ENCODE data around the gene CAMK1G.

DNA sequence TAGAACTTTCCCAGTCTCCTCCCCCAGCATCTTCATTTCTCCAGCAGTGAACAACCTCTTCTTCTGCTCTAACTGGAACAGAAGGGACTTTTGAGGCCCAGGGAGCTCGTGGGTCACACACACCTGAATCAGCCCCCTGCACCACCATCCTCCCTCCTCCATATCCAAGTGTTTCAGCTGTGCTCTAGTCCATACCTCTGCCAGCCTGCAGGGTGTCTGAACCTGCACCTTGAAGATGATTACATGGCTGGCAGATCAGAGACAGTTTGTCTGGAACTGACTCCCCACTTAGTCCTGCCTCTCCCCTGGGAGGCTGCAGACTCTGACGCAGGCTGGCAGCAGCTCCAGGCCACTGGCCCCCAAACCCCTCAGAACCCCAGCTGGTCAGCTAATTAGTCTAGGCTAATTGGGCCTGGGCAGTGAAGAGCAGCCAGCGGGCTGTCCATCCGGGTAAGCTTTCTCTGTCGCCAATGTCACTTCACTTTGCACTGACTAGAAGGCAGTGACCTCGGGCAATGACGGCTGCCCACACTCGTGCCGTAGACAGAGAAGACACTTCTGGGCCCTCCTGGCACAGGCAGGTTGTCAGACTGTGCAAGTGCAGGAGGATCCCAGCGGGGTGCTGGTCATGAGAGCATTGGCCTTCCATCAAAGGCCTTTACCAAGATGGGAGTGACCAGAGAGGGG lies 12.2 kb downstream of the CAMK1G start:
- TF ChIP-seq, protein P1, sequence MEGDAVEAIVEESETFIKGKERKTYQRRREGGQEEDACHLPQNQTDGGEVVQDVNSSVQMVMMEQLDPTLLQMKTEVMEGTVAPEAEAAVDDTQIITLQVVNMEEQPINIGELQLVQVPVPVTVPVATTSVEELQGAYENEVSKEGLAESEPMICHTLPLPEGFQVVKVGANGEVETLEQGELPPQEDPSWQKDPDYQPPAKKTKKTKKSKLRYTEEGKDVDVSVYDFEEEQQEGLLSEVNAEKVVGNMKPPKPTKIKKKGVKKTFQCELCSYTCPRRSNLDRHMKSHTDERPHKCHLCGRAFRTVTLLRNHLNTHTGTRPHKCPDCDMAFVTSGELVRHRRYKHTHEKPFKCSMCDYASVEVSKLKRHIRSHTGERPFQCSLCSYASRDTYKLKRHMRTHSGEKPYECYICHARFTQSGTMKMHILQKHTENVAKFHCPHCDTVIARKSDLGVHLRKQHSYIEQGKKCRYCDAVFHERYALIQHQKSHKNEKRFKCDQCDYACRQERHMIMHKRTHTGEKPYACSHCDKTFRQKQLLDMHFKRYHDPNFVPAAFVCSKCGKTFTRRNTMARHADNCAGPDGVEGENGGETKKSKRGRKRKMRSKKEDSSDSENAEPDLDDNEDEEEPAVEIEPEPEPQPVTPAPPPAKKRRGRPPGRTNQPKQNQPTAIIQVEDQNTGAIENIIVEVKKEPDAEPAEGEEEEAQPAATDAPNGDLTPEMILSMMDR (IDR thresholded peaks at IDR 0.05) = no peak
- TF ChIP-seq EZH2 (IDR thresholded peaks at IDR 0.05; ENCODE audit: borderline replicate concordance, insufficient read depth, low read depth, low read length, poor library complexity, severe bottlenecking) = no peak
